A673 (cell line): Measurements from ENCODE around the gene DNAJC27.

Experiments
- EZH2 ChIP-seq: fragments of 200-600 bp; sonication (generic); IDR thresholded peaks from 2 replicates; pipeline ENCODE4 v1.6.1; 2017; ENCODE audit warnings: borderline replicate concordance, low read depth, mild to moderate bottlenecking, mixed read lengths, antibody characterized with exemption, low read length; ENCODE audit not compliant: poor library complexity, severe bottlenecking
- TF ChIP-seq, protein P1 (sequence below): fragments of 300-800, 200-600 bp; sonication (generic); conservative IDR thresholded peaks from 2 replicates; pipeline ENCODE4 v1.5.1; 2017; ENCODE audit warnings: low read depth, mild to moderate bottlenecking, antibody characterized with exemption, low read length, moderate library complexity, mixed read lengths

DNA sequence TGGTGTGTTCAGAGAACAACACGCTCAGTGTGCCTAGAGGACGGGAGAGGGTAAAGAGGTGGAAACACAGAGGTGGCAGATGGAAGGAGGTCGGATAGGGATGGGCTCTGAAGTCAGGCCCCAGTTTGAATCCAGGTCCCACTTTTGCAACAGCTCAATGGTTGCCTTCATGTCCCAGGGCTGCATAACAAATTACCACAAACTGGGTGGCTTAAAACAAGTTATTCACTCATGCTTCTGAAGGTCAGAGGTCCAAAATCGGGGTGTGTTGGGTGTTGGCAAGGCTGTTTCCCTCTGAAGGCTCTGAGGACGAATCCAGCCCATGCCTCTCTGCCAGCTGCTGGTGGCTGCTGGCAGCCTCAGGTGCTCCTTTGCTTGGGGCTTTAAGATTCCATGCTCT is 39.0 kb downstream of the DNAJC27 start:
- TF ChIP-seq, protein P1, sequence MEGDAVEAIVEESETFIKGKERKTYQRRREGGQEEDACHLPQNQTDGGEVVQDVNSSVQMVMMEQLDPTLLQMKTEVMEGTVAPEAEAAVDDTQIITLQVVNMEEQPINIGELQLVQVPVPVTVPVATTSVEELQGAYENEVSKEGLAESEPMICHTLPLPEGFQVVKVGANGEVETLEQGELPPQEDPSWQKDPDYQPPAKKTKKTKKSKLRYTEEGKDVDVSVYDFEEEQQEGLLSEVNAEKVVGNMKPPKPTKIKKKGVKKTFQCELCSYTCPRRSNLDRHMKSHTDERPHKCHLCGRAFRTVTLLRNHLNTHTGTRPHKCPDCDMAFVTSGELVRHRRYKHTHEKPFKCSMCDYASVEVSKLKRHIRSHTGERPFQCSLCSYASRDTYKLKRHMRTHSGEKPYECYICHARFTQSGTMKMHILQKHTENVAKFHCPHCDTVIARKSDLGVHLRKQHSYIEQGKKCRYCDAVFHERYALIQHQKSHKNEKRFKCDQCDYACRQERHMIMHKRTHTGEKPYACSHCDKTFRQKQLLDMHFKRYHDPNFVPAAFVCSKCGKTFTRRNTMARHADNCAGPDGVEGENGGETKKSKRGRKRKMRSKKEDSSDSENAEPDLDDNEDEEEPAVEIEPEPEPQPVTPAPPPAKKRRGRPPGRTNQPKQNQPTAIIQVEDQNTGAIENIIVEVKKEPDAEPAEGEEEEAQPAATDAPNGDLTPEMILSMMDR: no peak
- TF ChIP-seq EZH2: no peak
